Uterus (tissue), 4 donors: ENCODE measurements around the gene RNASE11. TPM values are rescaled to one million over a fixed set of nuclear protein-coding genes. Genes with fewer than 3 reads are reported as not detected.

Experiments
- DNase-seq, 2 donors: peaks; one replicate each; pipeline ENCODE4 v3.0.0-alpha.2; 2019 to 2020
- H3K27ac ChIP-seq, 2 donors: fragments of 200-600 bp; sonication (generic); 1 replicate in 1 of 2; 2 replicates in 1 of 2; pipeline ENCODE4 v1.5.1; 2016 to 2018
- H3K27me3 ChIP-seq, 2 donors: fragments of 200-600 bp; sonication (generic); one replicate each; pipeline ENCODE4 v1.5.1; 2018 to 2019; ENCODE audit warnings: control low read depth in 1 of 2
- H3K36me3 ChIP-seq, 2 donors: fragments of 200-600 bp; sonication (generic); one replicate each; pipeline ENCODE4 v1.5.1; 2019; ENCODE audit warnings: control low read depth in 1 of 2
- H3K4me1 ChIP-seq, 2 donors: fragments of 200-600 bp; sonication (generic); one replicate each; pipeline ENCODE4 v1.5.1; 2018 to 2019; ENCODE audit warnings: control low read depth in 1 of 2
- H3K4me3 ChIP-seq, 2 donors: fragments of 200-600 bp; sonication (generic); 1 replicate in 1 of 2; 2 replicates in 1 of 2; pipeline ENCODE4 v1.5.1; 2018 to 2019; ENCODE audit warnings: mild to moderate bottlenecking in 1 of 2
- H3K9me3 ChIP-seq, 2 donors: fragments of 200-600 bp; sonication (generic); one replicate each; pipeline ENCODE4 v1.5.1; 2019; ENCODE audit warnings: control low read depth in 1 of 2
- POLR2A ChIP-seq, 2 donors: fragments of 450-650 bp; IDR thresholded peaks; one replicate each; pipeline ENCODE4 v1.6.1; 2016; ENCODE audit warnings: antibody characterized with exemption in 2 of 2, mild to moderate bottlenecking in 1 of 2, moderate library complexity in 1 of 2
- intact Hi-C: fragments of 100-400 bp; cut with DNase I; formaldehyde crosslinking; loops from one replicate; pipeline ENCODE4 v1.15.1; 2023; ENCODE audit warnings: low total_unique reads
- total RNA-seq, 4 donors: library from RNA; depleted of rRNA in 3 of 4; stranded (reverse); fragments of >200 nt in 3 of 4; gene quantifications; one replicate each; pipeline versions ENCODE4 v1.1.0 to v1.2.4, GENCODE V29; 2014 to 2023
- TF ChIP-seq, protein P1 (sequence below), 4 experiments: fragments of 200-600 bp in 2 of 4; fragments of 450-650 bp in 2 of 4; sonication (generic) in 2 of 4; IDR thresholded peaks; one replicate each; pipeline ENCODE4 v1.5.1; 2016 to 2019; ENCODE audit warnings: antibody characterized with exemption in 4 of 4, mild to moderate bottlenecking in 2 of 4, moderate library complexity in 1 of 4
- donor health status: DM: yes; HTN: yes; CAD: no.

Gene RNASE11
- total RNA-seq, 4 donors from 2014 or later, result not detected

DNA sequence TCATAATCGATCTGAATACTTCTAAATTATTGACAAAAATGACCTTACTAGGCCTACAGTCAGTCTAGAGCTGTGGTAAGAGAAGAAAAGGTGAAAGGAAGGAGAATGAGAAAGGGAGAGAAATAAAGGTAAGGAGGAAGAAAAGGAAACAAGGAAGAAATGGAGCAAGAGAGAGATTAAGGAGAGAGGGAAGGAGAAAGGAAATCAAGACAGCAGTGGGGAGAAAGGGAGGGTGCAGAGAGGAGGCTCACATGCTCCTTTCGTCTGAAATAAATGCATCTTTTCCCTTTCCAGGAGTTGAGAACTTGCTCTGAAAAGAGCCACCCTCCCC, 30.6 kb downstream of the RNASE11 start:
- H3K9me3 ChIP-seq, result no peaks in the 10 kb centered on the region
- H3K36me3 ChIP-seq, result no peaks in the 10 kb centered on the region
- intact Hi-C loops, result no loop called here
- H3K27me3 ChIP-seq, result no peaks in the 10 kb centered on the region
- no peak for TF ChIP-seq POLR2A (IDR thresholded peaks at IDR 0.05)
- TF ChIP-seq, protein P1, sequence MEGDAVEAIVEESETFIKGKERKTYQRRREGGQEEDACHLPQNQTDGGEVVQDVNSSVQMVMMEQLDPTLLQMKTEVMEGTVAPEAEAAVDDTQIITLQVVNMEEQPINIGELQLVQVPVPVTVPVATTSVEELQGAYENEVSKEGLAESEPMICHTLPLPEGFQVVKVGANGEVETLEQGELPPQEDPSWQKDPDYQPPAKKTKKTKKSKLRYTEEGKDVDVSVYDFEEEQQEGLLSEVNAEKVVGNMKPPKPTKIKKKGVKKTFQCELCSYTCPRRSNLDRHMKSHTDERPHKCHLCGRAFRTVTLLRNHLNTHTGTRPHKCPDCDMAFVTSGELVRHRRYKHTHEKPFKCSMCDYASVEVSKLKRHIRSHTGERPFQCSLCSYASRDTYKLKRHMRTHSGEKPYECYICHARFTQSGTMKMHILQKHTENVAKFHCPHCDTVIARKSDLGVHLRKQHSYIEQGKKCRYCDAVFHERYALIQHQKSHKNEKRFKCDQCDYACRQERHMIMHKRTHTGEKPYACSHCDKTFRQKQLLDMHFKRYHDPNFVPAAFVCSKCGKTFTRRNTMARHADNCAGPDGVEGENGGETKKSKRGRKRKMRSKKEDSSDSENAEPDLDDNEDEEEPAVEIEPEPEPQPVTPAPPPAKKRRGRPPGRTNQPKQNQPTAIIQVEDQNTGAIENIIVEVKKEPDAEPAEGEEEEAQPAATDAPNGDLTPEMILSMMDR (IDR thresholded peaks at IDR 0.05), result no peak
- no peak for DNase-seq
- no peak overlapping the region for H3K4me3 ChIP-seq
- H3K27ac ChIP-seq, result no peak overlapping the region
- no peaks in the 10 kb centered on the region for H3K4me1 ChIP-seq

DNA sequence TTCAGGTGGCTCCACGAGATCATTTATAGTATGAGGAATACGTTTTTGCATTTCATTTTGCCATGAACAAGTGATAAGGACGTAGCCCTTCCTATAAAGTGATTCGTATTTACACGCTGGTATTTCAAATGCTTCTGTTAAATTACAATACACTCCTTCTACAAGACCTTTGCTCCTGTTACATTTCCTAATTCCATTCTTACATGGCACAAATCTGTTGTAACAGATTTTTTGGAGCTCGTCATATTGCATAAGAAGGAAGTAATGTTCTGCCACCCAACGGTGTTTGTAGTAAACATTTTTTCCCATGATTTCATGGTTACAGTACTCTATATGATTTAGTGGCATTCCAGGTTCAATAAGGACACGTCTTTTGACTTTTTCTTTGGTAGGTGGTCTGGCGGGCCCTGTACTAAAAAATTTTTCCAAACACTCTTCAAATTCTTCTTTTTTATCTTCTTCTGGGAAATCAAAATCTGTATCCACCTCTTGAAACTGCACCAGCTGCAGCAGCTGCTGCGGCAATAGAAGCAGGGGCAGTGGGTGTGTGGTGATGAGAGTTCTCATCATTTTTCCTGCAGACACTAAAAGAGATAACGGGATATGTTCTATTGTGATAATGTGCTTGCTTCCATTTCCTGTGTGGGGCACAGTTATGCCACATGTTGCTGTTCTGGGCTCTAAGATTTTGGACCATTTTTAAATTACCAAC, 31.1 kb downstream of the RNASE11 start:
- Histone ChIP-seq H3K27ac (no peak overlapping the region), H3K4me1 (no peaks in the 10 kb centered on the region), H3K4me3 (no peak overlapping the region), H3K36me3 (no peaks in the 10 kb centered on the region), H3K9me3 (no peaks in the 10 kb centered on the region), H3K27me3 (no peaks in the 10 kb centered on the region)
- TF ChIP-seq POLR2A (IDR thresholded peaks at IDR 0.05), result no peak
- TF ChIP-seq, protein P1 (IDR thresholded peaks at IDR 0.05), result no peak
- no peak for DNase-seq
- intact Hi-C loops, result no loop called here

DNA sequence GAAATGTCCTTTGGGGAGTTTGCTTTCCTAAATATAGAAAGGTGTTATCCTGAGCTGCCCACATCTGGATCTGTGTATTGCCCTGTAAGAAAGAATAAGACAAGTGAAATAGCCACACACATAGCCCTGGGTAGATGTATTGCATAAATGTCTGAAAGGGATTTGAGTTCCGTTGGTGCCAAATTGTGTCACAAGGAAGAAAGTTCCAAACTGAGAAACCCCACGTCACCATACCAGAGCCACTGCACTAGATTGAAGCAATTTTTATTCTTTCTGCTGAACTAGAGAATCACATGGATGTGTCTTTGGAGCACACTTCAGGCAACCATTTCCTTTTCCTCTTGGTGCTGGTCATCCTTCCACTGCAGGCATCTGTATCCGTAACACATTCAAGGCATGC, 32.0 kb downstream of the RNASE11 start:
- TF ChIP-seq, protein P1 (IDR thresholded peaks at IDR 0.05), result no peak
- TF ChIP-seq POLR2A (IDR thresholded peaks at IDR 0.05), result no peak
- H3K36me3 ChIP-seq, result no peaks in the 10 kb centered on the region
- no peak overlapping the region for H3K27ac ChIP-seq
- intact Hi-C loops, result no loop called here
- no peaks in the 10 kb centered on the region for H3K4me1 ChIP-seq
- no peaks in the 10 kb centered on the region for H3K27me3 ChIP-seq
- DNase-seq, result no peak
- no peaks in the 10 kb centered on the region for H3K9me3 ChIP-seq
- H3K4me3 ChIP-seq, result no peak overlapping the region

DNA sequence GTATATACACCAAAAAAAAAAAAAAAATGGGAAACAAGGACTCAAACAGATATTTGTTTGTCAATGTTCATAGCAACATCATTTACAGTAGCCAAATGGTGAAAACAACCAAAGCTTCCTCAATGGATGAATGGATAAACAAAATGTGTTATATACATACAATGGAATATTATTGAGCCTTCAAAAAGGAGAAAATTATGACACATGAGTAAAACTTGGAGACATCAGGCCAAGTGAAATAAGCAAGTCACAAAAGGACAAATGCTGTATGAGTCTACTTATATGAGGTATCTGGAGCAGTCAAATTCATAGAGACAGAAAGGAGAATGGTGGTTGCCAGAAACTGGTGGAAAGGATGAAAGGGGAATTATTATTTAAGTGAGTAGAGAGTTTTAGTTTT, 34.8 kb downstream of the RNASE11 start:
- Histone ChIP-seq H3K9me3 (no peaks in the 10 kb centered on the region), H3K4me1 (no peaks in the 10 kb centered on the region), H3K36me3 (no peaks in the 10 kb centered on the region), H3K4me3 (no peak overlapping the region), H3K27me3 (no peaks in the 10 kb centered on the region), H3K27ac (no peak overlapping the region)
- intact Hi-C loops, result no loop called here
- DNase-seq, result no peak
- TF ChIP-seq POLR2A (IDR thresholded peaks at IDR 0.05), result no peak
- TF ChIP-seq, protein P1 (IDR thresholded peaks at IDR 0.05), result no peak

DNA sequence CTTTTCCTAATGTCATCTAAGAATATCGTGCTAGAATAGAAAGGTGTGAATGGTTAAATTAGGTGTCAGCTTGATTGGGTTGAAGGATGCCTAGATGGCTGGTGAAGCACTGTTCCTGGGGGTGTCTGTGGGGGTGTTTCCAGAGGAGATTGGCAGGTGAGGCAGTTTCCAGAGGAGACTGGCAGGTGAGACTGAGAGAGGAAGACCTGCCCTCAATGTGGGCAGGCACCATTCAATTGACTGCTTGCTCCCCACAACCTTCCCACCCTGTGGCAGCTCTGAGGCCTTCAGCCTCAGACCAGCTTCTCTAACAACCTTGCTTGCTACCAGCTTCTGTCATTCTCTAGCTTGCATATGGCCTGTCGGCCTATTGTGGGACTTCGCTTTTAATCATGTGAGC, 36.2 kb downstream of the RNASE11 start:
- no peak for TF ChIP-seq POLR2A (IDR thresholded peaks at IDR 0.05)
- TF ChIP-seq, protein P1 (IDR thresholded peaks at IDR 0.05), result no peak
- no peak overlapping the region for H3K4me3 ChIP-seq
- no peak overlapping the region for H3K27ac ChIP-seq
- H3K27me3 ChIP-seq, result no peaks in the 10 kb centered on the region
- H3K9me3 ChIP-seq, result no peaks in the 10 kb centered on the region
- DNase-seq, result no peak
- H3K4me1 ChIP-seq, result no peaks in the 10 kb centered on the region
- intact Hi-C loops, result no loop called here
- no peaks in the 10 kb centered on the region for H3K36me3 ChIP-seq
